Embryonic facial prominence (tissue), 1 donor: ENCODE data around the gene ADAT2.
"Not testable (repeated sequence)": the region's sequence is repeated elsewhere in the genome, so short reads cannot be mapped to it uniquely, and the experiment has no call there.

ENCODE experiments used
- DNase-seq: peaks from one replicate; pipeline ENCODE4 v3.0.0-alpha.2; 2016; ENCODE audit errors: extremely low spot score

Gene ADAT2

DNA sequence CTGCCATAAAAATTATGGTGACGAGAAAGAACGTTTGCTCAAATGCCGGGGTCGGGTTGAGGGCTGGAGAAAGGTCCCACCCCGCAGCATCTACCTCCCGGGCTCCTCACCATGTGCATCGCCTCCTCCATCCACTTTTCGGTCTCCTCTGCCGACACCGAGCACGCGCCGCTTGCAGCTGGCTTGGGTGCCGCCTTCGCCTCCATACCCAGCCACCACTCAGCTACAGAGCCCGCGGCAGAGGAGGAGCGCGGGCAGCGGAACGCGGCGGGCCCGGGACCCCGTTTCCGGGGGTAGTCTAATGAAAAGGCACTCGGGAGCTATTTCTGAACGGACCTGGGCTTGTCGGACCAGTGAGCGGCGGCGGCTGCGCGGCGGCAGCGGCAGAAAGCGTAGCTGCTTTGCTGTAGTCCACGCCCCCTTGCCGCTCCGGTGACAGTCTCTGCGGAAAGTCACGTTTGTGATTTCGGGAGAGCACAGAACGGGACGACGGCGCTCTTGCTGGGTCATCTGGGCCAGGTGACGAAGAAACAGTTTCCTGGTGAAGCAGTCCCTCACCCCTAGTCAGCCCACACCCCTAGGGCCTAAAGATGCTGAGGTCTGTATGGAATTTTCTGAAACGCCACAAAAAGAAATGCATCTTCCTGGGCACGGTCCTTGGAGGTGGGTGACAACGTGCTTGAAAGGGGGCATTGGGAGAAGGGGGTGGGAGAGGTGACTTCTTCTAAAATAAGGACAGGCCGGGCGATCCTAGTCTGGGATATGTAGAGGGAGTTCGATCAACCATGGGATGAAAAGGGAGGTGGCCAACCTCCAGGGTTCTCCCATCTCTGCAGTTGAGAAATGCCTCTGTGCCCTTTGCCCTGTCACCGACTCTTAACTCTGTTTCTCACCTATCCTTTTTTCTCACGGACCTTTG, at the start of gene ADAT2, which contains the start of gene PEX3:
Gene ADAT2, minus strand, starts transcription at position 243 of the 919 bp plus-strand sequence. Its CDS starts 37 bp downstream, at position 206.
Gene PEX3, plus strand, starts transcription at position 353 of the 919 bp plus-strand sequence. Its CDS starts 238 bp downstream, at position 591.
- peak; percentile 86 for DNase-seq

DNA sequence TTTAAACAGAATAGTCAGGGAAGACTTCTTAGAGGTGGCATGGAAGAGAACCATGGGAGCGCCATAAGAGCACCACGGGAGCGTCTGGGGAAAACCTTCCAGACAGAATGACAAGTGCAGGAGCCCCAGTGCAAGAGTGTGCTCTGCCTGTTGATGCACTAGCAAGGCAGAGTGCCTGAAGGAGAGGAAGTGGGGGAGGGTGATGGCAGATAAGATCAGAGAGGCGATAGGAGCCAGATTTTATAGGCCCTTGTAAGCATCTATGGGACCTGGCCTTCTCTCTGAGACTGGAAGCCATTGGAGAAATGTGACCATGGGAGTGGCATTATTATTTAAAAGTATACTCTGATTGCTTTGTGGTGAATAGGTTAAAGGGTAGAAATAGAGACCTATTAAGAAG, 47.9 kb upstream of the ADAT2 start:
- DNase-seq: no peak

- DNase-seq: no peak
Measured at GRCh38 chr6:143496974-143497373, 46.5 kb upstream of the ADAT2 start.

- no peak for DNase-seq
Measured at GRCh38 chr6:143490775-143491174, 40.3 kb upstream of the ADAT2 start.

DNA sequence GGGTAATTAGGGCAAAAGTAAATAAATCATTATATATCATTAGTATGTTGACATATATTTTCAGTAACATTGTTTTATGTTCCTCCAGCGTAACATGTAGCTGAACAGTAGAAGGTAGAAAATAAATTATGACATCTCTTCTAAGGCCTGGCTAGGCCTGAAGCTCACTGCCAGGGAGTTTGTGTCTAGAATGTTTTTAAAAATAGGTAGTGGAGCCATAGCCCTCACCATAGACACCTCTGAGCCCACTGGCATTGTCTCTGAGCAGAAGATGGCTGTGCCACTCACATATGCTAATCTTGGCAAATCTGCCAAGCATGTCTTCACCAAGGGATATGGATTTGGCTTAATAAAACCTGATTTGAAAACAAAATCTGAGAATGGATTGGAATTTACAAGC, 39.7 kb upstream of the ADAT2 start:
- DNase-seq: no peak

DNA sequence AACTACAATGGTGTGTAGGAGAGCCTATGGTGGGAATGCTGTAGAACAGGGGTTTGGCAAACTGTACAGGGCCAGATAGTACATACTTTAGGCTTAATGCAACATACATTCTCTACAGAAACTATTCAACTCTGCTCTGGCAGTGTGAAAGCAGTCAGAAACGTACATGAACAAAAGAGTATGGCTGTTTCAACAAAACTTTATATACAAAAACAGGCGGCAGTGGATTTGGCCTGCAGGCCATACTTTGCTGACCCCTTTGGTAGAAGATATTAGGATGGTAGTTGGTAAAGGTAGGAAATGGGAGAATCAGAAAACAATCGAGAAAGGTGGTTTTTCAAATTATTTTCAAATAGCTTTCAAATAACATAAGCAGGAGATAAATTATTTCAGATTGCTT, 36.3 kb upstream of the ADAT2 start:
- DNase-seq: no peak

- no peak for DNase-seq
Measured at GRCh38 chr6:143485967-143486366, 35.5 kb upstream of the ADAT2 start.

DNA sequence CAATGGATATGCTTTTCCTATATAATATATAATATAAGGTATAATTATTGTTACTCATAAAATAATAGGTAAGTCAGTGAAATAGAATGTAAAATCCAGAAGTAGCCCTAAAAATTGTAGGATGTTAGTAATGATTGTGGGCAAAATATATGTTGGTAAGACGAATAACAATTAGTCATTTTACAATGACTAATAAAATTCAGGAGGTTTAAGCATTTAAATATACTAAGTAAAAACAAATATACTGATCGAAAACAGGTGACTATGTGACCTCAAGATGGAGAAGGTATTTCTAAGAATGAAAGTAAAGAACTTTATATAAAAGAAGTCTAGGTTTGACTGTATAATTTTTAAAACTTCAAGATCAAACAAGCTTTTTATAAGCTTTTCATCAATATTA, 32.1 kb upstream of the ADAT2 start:
- no peak for DNase-seq

DNA sequence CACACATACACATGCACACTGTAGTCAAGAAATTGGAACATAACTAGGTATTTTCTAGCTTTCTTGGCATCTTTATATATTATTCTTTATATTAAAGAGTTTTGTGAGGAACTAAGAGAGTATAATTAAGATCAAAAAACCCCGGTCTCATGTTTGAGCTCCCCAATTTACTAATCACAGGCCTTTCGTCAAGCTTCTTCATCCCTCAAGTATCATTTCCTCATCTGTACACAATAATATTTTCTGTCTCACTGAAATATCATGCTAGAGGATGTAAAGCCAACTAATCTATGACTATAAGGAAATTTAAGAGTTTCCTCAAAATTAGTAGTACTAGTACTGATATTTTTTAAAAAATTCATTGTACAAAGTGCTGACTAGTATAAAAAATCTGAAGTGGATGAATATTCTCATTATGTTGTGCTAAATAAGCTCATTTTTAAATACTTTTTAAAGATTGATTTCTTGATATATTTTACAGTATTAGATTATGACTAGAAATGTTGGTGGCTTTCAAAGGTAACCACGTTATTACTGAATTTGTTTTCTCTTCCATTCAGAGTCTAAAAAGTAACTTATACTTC, 28.1 kb upstream of the ADAT2 start:
- DNase-seq: no peak

- DNase-seq: no peak
Measured at GRCh38 chr6:143476545-143476944, 26.1 kb upstream of the ADAT2 start.

GRCh38 chr6:143471822-143472221, 21.3 kb upstream of the ADAT2 start:
- no peak for DNase-seq

DNA sequence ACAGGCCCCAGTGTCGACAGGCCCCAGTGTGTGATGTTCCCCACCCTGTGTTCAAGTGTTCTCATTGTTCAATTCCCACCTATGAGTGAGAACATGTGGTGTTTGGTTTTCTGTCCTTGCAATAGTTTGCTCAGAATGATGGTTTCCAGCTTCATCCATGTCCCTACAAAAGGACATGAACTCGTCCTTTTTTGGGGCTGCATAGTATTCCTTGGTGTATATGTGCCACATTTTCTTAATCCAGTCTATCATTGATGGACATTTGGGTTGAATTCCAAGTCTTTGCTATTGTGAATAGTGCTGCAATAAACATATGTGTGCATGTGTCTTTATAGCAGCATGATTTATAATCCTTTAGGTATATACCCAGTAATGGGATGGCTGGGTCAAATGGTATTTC, 18.3 kb upstream of the ADAT2 start:
- DNase-seq: not testable (repeated sequence)

DNA sequence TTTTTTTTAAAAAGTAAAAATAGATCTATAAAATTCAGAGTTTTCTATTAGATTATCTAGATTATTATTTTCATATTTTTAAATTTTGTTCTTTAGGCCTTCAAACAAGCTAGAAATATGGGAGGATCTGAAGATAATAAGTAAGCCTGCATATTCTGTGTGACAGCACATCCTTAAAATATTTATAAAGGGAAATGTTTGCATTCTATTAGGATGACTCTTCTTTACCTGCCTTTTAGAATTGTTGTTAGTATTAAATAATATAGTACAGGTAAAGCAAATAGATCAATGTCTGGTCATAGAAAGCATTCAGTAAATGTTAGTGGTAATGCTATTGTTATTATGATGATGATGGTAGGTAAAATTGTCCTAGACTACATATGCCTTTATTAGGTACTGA, 17.5 kb upstream of the ADAT2 start:
- DNase-seq: no peak

DNA sequence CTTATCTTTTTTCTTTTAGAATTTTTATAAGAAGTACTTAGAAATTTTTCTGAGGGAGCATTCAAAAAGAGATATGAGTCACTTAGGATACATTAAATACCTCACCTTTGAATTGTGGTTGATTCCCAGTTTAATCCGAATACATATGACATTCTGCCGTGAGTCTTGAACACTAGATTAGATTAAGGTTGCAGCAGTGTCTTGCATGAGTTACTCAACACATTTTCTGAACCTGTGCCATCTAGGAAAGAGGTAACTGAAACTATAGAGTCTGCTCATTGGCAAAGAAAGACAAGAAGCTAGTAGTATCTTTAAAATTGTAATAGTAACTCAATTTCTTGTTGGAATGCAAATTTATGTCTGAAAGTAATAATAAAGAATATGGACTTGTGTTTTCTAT, 15.1 kb upstream of the ADAT2 start:
- no peak for DNase-seq

DNA sequence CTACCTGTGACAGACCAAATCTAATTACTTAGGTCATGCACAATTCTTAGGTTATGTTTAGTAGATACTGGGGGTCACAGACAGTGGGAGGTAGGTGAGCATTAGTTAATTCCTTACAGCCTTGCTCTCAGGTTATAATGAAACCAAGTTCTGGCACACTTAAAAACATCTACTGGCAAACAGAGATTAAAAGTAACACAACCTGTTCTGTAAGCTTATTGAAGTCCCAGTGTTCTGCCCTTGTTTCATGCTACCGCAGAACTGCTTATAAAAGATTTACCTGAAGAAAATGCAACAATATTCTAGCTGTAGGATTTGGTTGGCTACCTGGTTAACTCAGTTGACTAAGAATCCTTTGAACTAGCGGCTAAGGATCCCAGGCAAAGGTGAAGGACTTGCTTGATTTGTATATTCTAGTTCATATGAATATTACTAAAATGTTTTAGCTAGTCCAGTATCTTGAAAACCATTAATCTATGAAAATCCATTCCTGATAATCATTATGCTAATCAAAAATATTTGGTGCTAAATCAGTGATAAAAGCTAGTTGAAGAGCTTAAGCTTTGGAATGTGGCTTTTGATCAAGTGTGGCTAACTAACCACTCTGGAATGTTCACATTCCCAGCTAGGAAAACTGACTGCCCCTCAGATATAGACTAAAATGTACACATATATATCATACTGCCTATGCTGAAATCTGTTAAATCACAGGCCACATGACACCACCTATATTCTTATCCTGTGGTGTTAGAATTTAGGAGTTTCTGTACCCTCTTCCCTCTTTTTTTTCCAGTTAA, 7.3 kb upstream of the ADAT2 start:
- no peak for DNase-seq

DNA sequence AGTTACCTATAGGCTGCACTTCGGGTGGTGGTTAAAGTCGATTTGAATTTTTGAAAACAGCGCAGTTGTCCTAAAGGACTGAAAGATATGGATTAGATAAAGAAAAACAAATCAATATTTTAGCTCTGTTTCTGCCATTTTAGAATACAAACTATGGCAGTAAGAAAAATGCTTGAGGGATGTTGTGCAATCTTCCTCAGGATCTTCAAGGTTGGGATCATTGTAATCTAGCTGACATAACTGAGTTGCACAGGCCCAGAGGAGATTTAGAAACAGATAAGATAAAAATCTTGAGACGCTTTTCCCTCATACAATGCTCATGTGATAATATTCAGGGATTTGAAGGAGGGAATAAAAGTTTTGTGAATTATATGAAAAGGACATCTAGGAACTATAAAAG, 1.0 kb upstream of the ADAT2 start:
- no peak for DNase-seq

DNA sequence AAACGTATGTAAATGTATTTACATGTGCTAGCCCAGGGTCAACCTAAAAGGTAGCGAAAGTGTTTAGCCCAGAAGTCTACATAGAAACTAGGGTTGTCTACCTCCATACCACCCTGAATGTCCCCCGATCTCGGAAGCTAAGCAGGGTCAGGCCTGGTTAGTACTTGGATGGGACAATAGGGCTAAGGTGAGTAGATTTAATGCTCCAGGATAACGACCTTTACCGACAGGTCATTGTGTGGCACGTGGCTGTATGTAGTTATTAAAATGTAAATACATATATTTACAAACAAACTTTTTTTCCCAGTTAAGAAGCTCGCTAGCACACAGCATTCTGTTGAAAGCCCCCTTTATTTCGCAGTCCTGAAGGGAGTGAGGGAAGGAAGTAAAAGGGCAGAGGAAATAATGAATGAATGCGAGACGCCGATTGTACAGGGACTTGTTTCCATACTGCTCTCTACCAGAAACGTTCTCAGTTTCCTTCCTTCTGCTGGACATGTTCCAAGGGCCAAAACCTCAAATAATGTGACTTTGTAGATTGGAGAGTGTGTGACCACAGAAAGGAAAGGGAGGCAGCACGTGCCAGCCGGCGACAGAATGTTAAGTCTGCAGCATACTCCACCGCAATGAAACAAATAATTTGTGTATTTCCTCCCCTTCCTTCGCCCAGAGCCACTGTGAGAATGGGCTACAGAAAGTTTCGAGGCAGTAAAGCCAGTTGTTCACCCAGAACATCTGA, 612 bp downstream of the ADAT2 start:
- no peak for DNase-seq

DNA sequence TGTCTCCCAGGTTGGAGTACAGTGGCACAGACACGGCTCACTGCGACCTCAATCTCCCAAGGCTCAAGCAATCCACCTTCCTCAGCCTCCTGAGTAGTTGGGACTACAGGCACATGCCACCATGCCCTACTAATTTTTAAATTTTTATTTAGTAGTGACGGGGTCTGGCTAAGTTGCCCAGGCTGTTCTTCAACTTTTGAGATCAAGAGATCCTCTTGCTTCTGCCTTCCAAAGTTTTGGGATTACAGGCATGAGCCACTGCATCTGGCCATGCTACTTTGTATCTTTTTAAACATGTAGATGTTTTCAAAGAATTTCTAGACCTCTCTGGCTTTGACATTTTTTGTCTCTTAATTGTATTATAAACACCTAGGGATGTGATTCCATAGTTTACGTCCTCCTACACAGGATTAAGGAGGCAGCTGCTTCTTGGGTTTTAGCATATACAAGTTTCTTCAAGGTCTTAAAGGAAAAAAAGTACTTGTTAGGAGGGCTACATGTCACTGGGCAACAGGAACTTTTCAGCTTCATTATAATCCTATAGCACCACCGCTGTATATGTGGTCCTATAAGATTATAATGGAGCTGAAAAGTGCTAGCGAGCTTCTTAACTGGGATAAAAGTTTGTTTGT, 1.3 kb downstream of the ADAT2 start:
- no peak for DNase-seq

DNA sequence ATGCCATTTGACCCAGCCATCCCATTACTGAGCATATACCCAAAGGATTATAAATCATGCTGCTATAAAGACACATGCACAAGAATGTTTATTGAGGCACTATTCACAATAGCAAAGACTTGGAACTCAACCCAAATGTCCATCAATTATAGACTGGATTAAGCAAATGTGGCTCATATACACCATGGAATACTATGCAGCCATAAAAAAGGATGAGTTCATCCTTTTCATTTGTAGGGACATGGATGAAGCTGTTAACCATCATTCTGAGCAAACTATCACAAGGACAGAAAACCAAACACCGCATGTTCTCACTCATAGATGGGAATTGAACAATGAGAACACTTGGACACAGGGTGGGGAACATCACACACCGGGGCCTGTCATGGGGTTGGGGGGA, 2.6 kb downstream of the ADAT2 start:
- not testable (repeated sequence) for DNase-seq

DNA sequence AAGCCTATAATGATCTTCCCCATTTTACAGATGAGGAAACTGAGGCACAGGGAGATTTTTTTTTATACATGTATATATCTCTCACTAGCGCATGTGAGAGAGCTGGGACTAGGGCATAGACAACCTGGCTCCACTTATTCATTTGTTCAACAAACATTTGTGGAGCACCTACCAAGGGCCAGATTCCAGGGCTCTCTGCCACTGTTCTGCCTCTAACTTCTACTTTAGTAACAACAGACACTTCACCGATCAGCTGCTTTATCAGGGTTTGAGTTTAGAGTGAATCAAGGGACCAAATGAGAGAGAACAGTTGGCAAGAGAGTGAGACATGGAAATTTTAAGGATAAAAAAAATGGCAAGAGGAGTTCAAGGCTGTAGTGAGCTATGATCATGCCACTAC, 7.4 kb downstream of the ADAT2 start:
- DNase-seq: no peak
